ENCODE results near the gene ITPKB. TPM values are rescaled to one million over a fixed set of nuclear protein-coding genes. Genes with fewer than 3 reads are reported as not detected.

ITPKB gene
- total RNA-seq, 2 donors from 2014 or later, result 26.9 to 28.4 TPM

- H3K9me3 ChIP-seq, result peaks cover 3% of the 10 kb centered on the region
- DNase-seq (ENCODE audit: low spot score), result no peak
- H3K27me3 ChIP-seq (replicated peaks; ENCODE audit: insufficient read depth), result no peaks in the 10 kb centered on the region
- H3K36me3 ChIP-seq, result no peaks in the 10 kb centered on the region
- no peak for ATAC-seq (ENCODE audit: insufficient number of reproducible peaks, low FRiP score, low read depth)
- H3K4me3 ChIP-seq, result no peak overlapping the region
- TF ChIP-seq CTCF (IDR thresholded peaks at IDR 0.05), result no peak
- no peak overlapping the region for H3K27ac ChIP-seq
- H3K4me1 ChIP-seq (ENCODE audit: control insufficient read depth in 1 of 2, low read depth in 2 of 2), result peaks cover 11 to 17% of the 10 kb centered on the region in 2 donors
These were observed 140.6 kb downstream of the ITPKB start for GRCh38 chr1:226598455-226598849.

GRCh38 chr1:226597616-226598454 lies 141.2 kb downstream of the ITPKB start:
- peaks cover 3% of the 10 kb centered on the region for H3K9me3 ChIP-seq
- no peak for TF ChIP-seq CTCF (IDR thresholded peaks at IDR 0.05)
- H3K27me3 ChIP-seq (replicated peaks; ENCODE audit: insufficient read depth), result no peaks in the 10 kb centered on the region
- no peaks in the 10 kb centered on the region for H3K36me3 ChIP-seq
- DNase-seq (ENCODE audit: low spot score), result no peak
- H3K4me3 ChIP-seq, result no peak overlapping the region
- ATAC-seq (ENCODE audit: insufficient number of reproducible peaks, low FRiP score, low read depth), result no peak
- peaks cover 7 to 10% of the 10 kb centered on the region in 2 donors for H3K4me1 ChIP-seq (ENCODE audit: control insufficient read depth in 1 of 2, low read depth in 2 of 2)
- no peak overlapping the region for H3K27ac ChIP-seq

- Histone ChIP-seq H3K9me3 (peaks cover 3% of the 10 kb centered on the region), H3K36me3 (no peaks in the 10 kb centered on the region), H3K4me1 (ENCODE audit: control insufficient read depth in 1 of 2, low read depth in 2 of 2) (no peaks in the 10 kb centered on the region), H3K27ac (no peak overlapping the region), H3K27me3 (replicated peaks; ENCODE audit: insufficient read depth) (no peaks in the 10 kb centered on the region), H3K4me3 (no peak overlapping the region)
- no peak for TF ChIP-seq CTCF (IDR thresholded peaks at IDR 0.05)
- DNase-seq (ENCODE audit: low spot score), result no peak
- no peak for ATAC-seq (ENCODE audit: insufficient number of reproducible peaks, low FRiP score, low read depth)
These were observed 142.4 kb downstream of the ITPKB start for GRCh38 chr1:226596531-226597165.

DNA sequence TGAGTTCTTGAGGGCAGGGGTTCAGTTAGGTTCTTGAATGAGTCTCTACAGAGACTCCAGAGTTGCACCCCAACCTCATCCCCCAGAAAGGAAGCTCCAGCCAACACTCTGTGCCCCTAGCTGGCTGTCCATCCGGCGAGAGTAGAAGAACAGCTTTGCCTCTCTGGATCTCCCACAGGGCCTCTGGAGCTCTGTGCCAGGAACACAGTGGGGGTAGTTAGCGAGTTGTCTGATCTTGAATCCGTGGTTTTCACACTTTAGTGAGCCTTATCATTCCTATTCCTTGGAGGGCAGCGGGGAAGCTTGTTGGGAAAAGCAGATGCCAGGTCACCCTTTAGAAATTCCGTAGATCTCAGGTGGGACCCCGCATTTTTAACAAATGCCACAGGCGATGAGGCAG lies 145.5 kb downstream of the ITPKB start:
- ATAC-seq (ENCODE audit: insufficient number of reproducible peaks, low FRiP score, low read depth), result no peak
- peaks cover 0 to 8% of the 10 kb centered on the region in 2 donors for H3K4me1 ChIP-seq (ENCODE audit: control insufficient read depth in 1 of 2, low read depth in 2 of 2)
- no peak overlapping the region for H3K4me3 ChIP-seq
- H3K27ac ChIP-seq, result no peak overlapping the region
- TF ChIP-seq CTCF (IDR thresholded peaks at IDR 0.05), result no peak
- no peaks in the 10 kb centered on the region for H3K27me3 ChIP-seq (replicated peaks; ENCODE audit: insufficient read depth)
- DNase-seq (ENCODE audit: low spot score), result no peak
- H3K9me3 ChIP-seq, result peaks cover 3% of the 10 kb centered on the region
- H3K36me3 ChIP-seq, result no peaks in the 10 kb centered on the region

GRCh38 chr1:226590614-226591013 lies 148.5 kb downstream of the ITPKB start:
- H3K4me1 ChIP-seq (ENCODE audit: control insufficient read depth in 1 of 2, low read depth in 2 of 2), result peaks cover 0 to 13% of the 10 kb centered on the region in 2 donors

More at GRCh38 chr1:226590614-226591013, 148.5 kb downstream of the ITPKB start:
- Histone ChIP-seq H3K9me3 (peaks cover under 1% of the 10 kb centered on the region), H3K4me3 (no peak overlapping the region), H3K27ac (no peak overlapping the region), H3K36me3 (no peaks in the 10 kb centered on the region), H3K27me3 (replicated peaks; ENCODE audit: insufficient read depth) (no peaks in the 10 kb centered on the region)
- DNase-seq (ENCODE audit: low spot score) (no peak), ATAC-seq (ENCODE audit: insufficient number of reproducible peaks, low FRiP score, low read depth) (no peak)
- TF ChIP-seq CTCF (IDR thresholded peaks at IDR 0.05), result no peak

All from thoracic aorta (tissue), 2 donors.